ENCODE measurements around the gene DHDH.

The DHDH gene

GRCh38 chr19:48993175-48994034 lies 59.9 kb downstream of the DHDH start, which contains the start of the genes GYS1 and RUVBL2:
TSS of gene GYS1 (minus strand) at chr19:48993309. CDS start at chr19:48993112, 197 bp downstream.
TSS of gene RUVBL2 (plus strand) at chr19:48993887. CDS start at chr19:48993912, 25 bp downstream.
- DNase-seq (ENCODE audit: extremely low read depth, low read depth), result peak; percentile 99
- TF ChIP-seq CTCF (IDR thresholded peaks at IDR 0.05; ENCODE audit: low read depth, low read length), result peak; percentile 93

GRCh38 chr19:48994035-48994386 lies 60.5 kb downstream of the DHDH start:
- no peak for TF ChIP-seq CTCF (IDR thresholded peaks at IDR 0.05; ENCODE audit: low read depth, low read length)

More at GRCh38 chr19:48994035-48994386, 60.5 kb downstream of the DHDH start:
- DNase-seq (ENCODE audit: extremely low read depth, low read depth), result no peak
